Measurements from ENCODE around the gene FNDC3B. TPM values are rescaled to one million over a fixed set of nuclear protein-coding genes. Genes with fewer than 3 reads are reported as not detected.
A peak's percentile ranks its signal among the peaks of the same experiment; 100 is the strongest.

Gene FNDC3B
- total RNA-seq, 1 donor from 2014 or later: 54.9 TPM

DNA sequence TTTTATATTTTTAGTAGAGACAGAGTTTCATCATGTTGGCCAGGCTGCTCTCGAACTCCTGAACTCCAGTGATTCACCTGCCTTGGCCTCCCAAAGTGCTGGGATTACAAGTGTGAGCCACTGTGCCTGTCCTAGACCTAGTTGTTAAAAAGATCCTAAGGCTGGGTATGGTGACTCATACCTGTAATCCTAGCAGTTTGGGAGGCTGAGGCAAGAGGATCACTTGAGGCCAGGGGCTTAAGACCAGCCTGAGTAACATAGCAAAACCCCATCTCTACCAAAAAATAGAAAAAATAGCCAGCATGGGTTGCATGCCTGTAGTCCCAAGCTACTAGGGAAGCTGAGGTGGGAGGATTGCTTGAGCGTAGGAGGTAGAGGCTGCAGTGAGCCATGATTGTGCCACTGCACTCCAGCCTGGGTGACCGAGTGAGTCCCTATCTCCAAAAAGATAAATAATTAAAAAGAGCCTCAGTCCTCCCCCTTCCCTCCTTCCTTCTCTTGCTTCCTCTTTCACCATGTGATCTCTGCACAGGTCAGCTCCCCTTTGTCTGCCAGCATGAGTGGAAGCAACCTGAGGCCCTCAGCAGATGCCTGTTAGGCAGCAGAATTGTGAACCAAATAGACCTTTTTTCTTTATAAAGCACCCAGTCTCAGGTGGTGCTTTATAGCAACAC, 9.8 kb upstream of the FNDC3B start:
- TF ChIP-seq, protein P1, sequence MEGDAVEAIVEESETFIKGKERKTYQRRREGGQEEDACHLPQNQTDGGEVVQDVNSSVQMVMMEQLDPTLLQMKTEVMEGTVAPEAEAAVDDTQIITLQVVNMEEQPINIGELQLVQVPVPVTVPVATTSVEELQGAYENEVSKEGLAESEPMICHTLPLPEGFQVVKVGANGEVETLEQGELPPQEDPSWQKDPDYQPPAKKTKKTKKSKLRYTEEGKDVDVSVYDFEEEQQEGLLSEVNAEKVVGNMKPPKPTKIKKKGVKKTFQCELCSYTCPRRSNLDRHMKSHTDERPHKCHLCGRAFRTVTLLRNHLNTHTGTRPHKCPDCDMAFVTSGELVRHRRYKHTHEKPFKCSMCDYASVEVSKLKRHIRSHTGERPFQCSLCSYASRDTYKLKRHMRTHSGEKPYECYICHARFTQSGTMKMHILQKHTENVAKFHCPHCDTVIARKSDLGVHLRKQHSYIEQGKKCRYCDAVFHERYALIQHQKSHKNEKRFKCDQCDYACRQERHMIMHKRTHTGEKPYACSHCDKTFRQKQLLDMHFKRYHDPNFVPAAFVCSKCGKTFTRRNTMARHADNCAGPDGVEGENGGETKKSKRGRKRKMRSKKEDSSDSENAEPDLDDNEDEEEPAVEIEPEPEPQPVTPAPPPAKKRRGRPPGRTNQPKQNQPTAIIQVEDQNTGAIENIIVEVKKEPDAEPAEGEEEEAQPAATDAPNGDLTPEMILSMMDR (IDR thresholded peaks at IDR 0.05): no peak
- Histone ChIP-seq H3K9me3 (no peaks in the 10 kb centered on the region), H3K27me3 (no peaks in the 10 kb centered on the region), H3K36me3 (no peaks in the 10 kb centered on the region), H3K4me1 (no peaks in the 10 kb centered on the region), H3K27ac (no peak overlapping the region), H3K4me3 (no peak overlapping the region)
- no peak for DNase-seq (ENCODE audit: low spot score in 2 of 2)
- intact Hi-C loops (cut with DNase I): loop anchor here (10.0 kb wide), 1 partner anchor 155 kb away; no protein-coding TSS in a partner anchor

DNA sequence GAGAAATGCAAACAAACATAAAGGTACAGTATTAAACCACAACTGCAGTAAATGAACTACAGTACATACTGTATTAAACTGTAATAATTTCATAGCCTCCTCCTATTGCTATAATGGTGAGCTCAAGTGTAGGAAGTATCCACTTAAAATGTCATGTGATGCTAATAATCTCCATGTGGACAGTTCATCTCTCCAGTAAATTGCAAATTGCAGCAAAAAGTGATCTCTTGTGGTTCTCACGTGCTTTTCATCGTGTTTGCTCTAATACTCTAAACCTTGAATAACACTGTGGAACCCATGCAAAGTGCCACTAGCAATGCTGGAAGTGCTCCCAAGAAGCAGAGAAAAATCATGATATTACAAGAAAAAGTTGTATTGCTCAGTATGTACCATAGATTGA, 9.2 kb upstream of the FNDC3B start:
- no peak overlapping the region for H3K4me3 ChIP-seq
- no peak overlapping the region for H3K27ac ChIP-seq
- no peaks in the 10 kb centered on the region for H3K4me1 ChIP-seq
- DNase-seq (ENCODE audit: low spot score in 2 of 2): no peak
- H3K27me3 ChIP-seq: no peaks in the 10 kb centered on the region
- intact Hi-C loops (cut with DNase I): loop anchor here (10.0 kb wide), 1 partner anchor 155 kb away; no protein-coding TSS in a partner anchor
- H3K9me3 ChIP-seq: no peaks in the 10 kb centered on the region
- TF ChIP-seq, protein P1 (IDR thresholded peaks at IDR 0.05): no peak
- H3K36me3 ChIP-seq: no peaks in the 10 kb centered on the region

DNA sequence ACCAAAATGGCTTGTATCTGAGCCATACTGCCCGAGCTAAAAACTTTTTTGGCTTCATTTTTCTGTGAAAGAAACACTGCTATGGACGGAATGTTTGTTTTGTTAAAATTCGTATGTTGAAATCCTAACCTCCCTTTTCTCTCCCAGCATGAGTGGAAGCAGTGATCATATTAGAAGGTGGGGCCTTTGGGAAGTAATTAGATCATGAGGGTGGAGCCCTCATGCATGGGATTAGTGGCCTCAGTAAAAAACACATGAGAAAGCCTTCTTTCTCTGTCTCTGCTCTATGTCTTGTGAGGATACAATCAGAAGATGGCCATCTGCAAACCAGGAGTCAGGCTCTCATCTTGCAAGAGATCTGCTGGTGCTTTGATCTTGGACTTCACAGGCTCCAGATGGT, 7.4 kb upstream of the FNDC3B start:
- Histone ChIP-seq H3K9me3 (no peaks in the 10 kb centered on the region), H3K4me3 (no peak overlapping the region), H3K27me3 (no peaks in the 10 kb centered on the region), H3K4me1 (no peaks in the 10 kb centered on the region), H3K36me3 (no peaks in the 10 kb centered on the region), H3K27ac (no peak overlapping the region)
- intact Hi-C loops (cut with DNase I): loop anchor here (10.0 kb wide), 1 partner anchor 157 kb away; no protein-coding TSS in a partner anchor
- DNase-seq (ENCODE audit: low spot score in 2 of 2): no peak
- TF ChIP-seq, protein P1 (IDR thresholded peaks at IDR 0.05): no peak

GRCh38 chr3:172033396-172033795, 6.0 kb upstream of the FNDC3B start:
- Histone ChIP-seq H3K27ac (no peak overlapping the region), H3K9me3 (no peaks in the 10 kb centered on the region), H3K4me3 (no peak overlapping the region), H3K36me3 (no peaks in the 10 kb centered on the region), H3K4me1 (no peaks in the 10 kb centered on the region), H3K27me3 (no peaks in the 10 kb centered on the region)
- intact Hi-C loops (cut with DNase I): loop anchor here (10.0 kb wide), 1 partner anchor 159 kb away; no protein-coding TSS in a partner anchor
- no peak for DNase-seq (ENCODE audit: low spot score in 2 of 2)
- TF ChIP-seq, protein P1 (IDR thresholded peaks at IDR 0.05): no peak

- Histone ChIP-seq H3K27ac (no peak overlapping the region), H3K4me3 (no peak overlapping the region), H3K27me3 (no peaks in the 10 kb centered on the region), H3K4me1 (no peaks in the 10 kb centered on the region), H3K36me3 (no peaks in the 10 kb centered on the region), H3K9me3 (no peaks in the 10 kb centered on the region)
- intact Hi-C loops (cut with DNase I): loop anchor here (5.0 to 10.0 kb wide), 4 partner anchors 63 to 388 kb away; no protein-coding TSS in a partner anchor
- TF ChIP-seq, protein P1 (IDR thresholded peaks at IDR 0.05): peak; percentile 23 to 49 (median 49)
- no peak for DNase-seq (ENCODE audit: low spot score in 2 of 2)
Observed at GRCh38 chr3:172034786-172035685, 4.3 kb upstream of the FNDC3B start.

All from ascending aorta (tissue), 2 donors.